B cell (primary cell): ENCODE measurements around the gene TUBA4A. TPM values are rescaled to one million over a fixed set of nuclear protein-coding genes. Genes with fewer than 3 reads are reported as not detected.

Source experiments
- ATAC-seq: fragments of 200-7000 bp; cut with Tn5 transposase; one replicate; pipeline ENCODE4 v1.10.0; 2021; ENCODE audit warnings: low read depth, mild to moderate bottlenecking, moderate number of reproducible peaks, moderate library complexity
- CTCF ChIA-PET: fragments of 350-600 bp; sonication (Branson Sonifier 250); formaldehyde crosslinking; loops from one replicate; lab custom pipeline; 2021; ENCODE audit warnings: antibody characterized with exemption, inconsistent platforms; lab: Charles Lee
- POLR2A ChIA-PET: fragments of 350-600 bp; sonication (Branson Sonifier 250); formaldehyde crosslinking; loops from one replicate; lab custom pipeline; 2021; ENCODE audit warnings: antibody characterized with exemption; lab: Charles Lee
- DNase-seq: peaks from one replicate; pipeline ENCODE4 v3.0.0; 2013
- H2AFZ ChIP-seq: 2 replicates; pipeline ENCODE4 v1.6.1; 2012; ENCODE audit warnings: mild to moderate bottlenecking, low read depth, low read length; ENCODE audit not compliant: insufficient read depth, poor library complexity, severe bottlenecking
- H3K27ac ChIP-seq, 2 donors: 1 replicate in 1 of 2; 2 replicates in 1 of 2; pipeline ENCODE4 v1.5.1; 2012 to 2013; ENCODE audit warnings: low read length in 2 of 2, mild to moderate bottlenecking in 2 of 2, moderate library complexity in 1 of 2
- H3K27me3 ChIP-seq, 4 experiments: fragments of 200-600 bp in 1 of 4; sonication (generic) in 1 of 4; replicated peaks in 1 of 4; 1 replicate in 2 of 4; 2 replicates in 2 of 4; pipeline versions ENCODE4 v1.6.1 to v1.7.0; 2013 to 2016; ENCODE audit warnings: low read length in 3 of 4, mild to moderate bottlenecking in 2 of 4, mixed read lengths in 1 of 4, moderate library complexity in 1 of 4; ENCODE audit not compliant: insufficient read depth in 4 of 4, control insufficient read depth in 3 of 4; ENCODE audit errors: control extremely low read depth in 1 of 4
- H3K36me3 ChIP-seq, 2 experiments: replicated peaks in 1 of 2; 1 replicate in 1 of 2; 2 replicates in 1 of 2; pipeline versions ENCODE4 v1.6.1 to v1.7.1; 2013; ENCODE audit warnings: low read length in 1 of 2; ENCODE audit not compliant: insufficient read depth in 2 of 2, control insufficient read depth in 1 of 2; ENCODE audit errors: control extremely low read depth in 1 of 2, extremely low read depth in 1 of 2
- H3K4me1 ChIP-seq, 2 donors: fragments of 200-600 bp in 1 of 2; sonication (generic) in 1 of 2; 1 replicate in 1 of 2; 2 replicates in 1 of 2; pipeline versions ENCODE4 v1.5.1 to v1.6.1; 2013 to 2017; ENCODE audit warnings: low read length in 2 of 2; ENCODE audit not compliant: control insufficient read depth in 2 of 2, insufficient read depth in 2 of 2
- H3K4me2 ChIP-seq: replicated peaks from 2 replicates; pipeline ENCODE3; 2012; ENCODE audit warnings: mild to moderate bottlenecking, low read depth, low read length; ENCODE audit not compliant: poor library complexity, severe bottlenecking
- H3K4me3 ChIP-seq, 5 experiments: fragments of 200-600 bp in 1 of 5; sonication (generic) in 1 of 5; 1 replicate in 3 of 5; 2 replicates in 2 of 5; pipeline versions ENCODE4 v1.5.1 to v1.7.0; 2011 to 2016; ENCODE audit warnings: low read length in 4 of 5, mild to moderate bottlenecking in 4 of 5, low read depth in 2 of 5, control low read depth in 1 of 5, moderate library complexity in 1 of 5; ENCODE audit not compliant: insufficient read depth in 1 of 5; ENCODE audit errors: control extremely low read depth in 1 of 5, extremely low read depth in 1 of 5
- H3K79me2 ChIP-seq: fragments of 200-600 bp; sonication (generic); one replicate; pipeline ENCODE4 v1.6.0; 2016; ENCODE audit warnings: low read length; ENCODE audit not compliant: control insufficient read depth, insufficient read depth
- H3K9ac ChIP-seq: fragments of 200-600 bp; sonication (generic); 2 replicates; pipeline ENCODE4 v1.6.1; 2017; ENCODE audit warnings: mild to moderate bottlenecking, low read length, moderate library complexity
- H3K9me3 ChIP-seq, 3 donors: one replicate each; pipeline versions ENCODE4 v1.6.1 to v1.7.1; 2013; ENCODE audit warnings: low read length in 2 of 3; ENCODE audit not compliant: control insufficient read depth in 2 of 3, insufficient read depth in 1 of 3; ENCODE audit errors: control extremely low read depth in 1 of 3
- H4K20me1 ChIP-seq: 2 replicates; pipeline ENCODE4 v1.6.0; 2012; ENCODE audit warnings: mild to moderate bottlenecking, low read length; ENCODE audit not compliant: insufficient read depth, control insufficient read depth, poor library complexity, severe bottlenecking
- H3K27ac Mint-ChIP-seq: one replicate; pipeline ENCODE4 v1.8.0; 2021; ENCODE audit warnings: mixed read lengths
- H3K27me3 Mint-ChIP-seq: one replicate; pipeline ENCODE4 v1.8.0; 2021; ENCODE audit warnings: mixed read lengths
- H3K4me1 Mint-ChIP-seq: one replicate; pipeline ENCODE4 v1.8.0; 2021; ENCODE audit warnings: mixed read lengths
- H3K4me3 Mint-ChIP-seq: one replicate; pipeline ENCODE4 v1.8.0; 2021; ENCODE audit warnings: mixed read lengths
- H3K9me3 Mint-ChIP-seq: one replicate; pipeline ENCODE4 v1.8.0; 2022; ENCODE audit warnings: mixed read lengths; ENCODE audit not compliant: insufficient read depth
- EZH2 ChIP-seq: IDR thresholded peaks from 2 replicates; pipeline ENCODE4 v1.6.1; 2012; ENCODE audit warnings: borderline replicate concordance, low read depth, mild to moderate bottlenecking, moderate library complexity, low read length; ENCODE audit not compliant: insufficient read depth, poor library complexity, severe bottlenecking
- WGBS: methylation state at CpG from one replicate; pipeline ENCODE4 v1.1.5; 2013; ENCODE audit warnings: missing lambda C conversion rate; ENCODE audit not compliant: insufficient coverage; 5-methylcytosine and 5-hydroxymethylcytosine counted together
- intact Hi-C: fragments of 100-400 bp; cut with micrococcal nuclease; formaldehyde crosslinking; loops from one replicate; pipeline ENCODE4 v1.10.0; 2022
- polyA plus RNA-seq: library from polyadenylated mRNA; depleted of rRNA; stranded (reverse); fragments of >200 nt; gene quantifications from 2 replicates; pipeline ENCODE4 v1.2.3, GENCODE V29; 2012
- total RNA-seq, 2 donors: library from RNA; stranded (reverse); fragments of 120-200 nt in 1 of 2; gene quantifications; 1 replicate in 1 of 2; 2 replicates in 1 of 2; pipeline versions ENCODE4 v1.2.3 to v1.2.4, GENCODE V29; 2013 to 2022
- TF ChIP-seq, protein P1 (sequence below): fragments of 200-600 bp; IDR thresholded peaks from one replicate; pipeline ENCODE4 v1.8.0; 2022; ENCODE audit warnings: antibody characterized with exemption, mild to moderate bottlenecking

TUBA4A gene
- total and polyA plus RNA-seq, 2 donors (not counting 1 experiment from before 2014, with no cell fraction given) = 196 to 338 TPM

- Histone ChIP-seq H3K9me3 (no peaks in the 10 kb centered on the region), H3K36me3 (peaks cover 2 to 66% of the 10 kb centered on the region in 2 experiments), H3K4me1 (peaks cover 6 to 8% of the 10 kb centered on the region in 2 donors), H3K9ac (no peak overlapping the region), H2AFZ (no peak overlapping the region), H3K27ac (no peak overlapping the region), H3K4me3 (no peak overlapping the region), H3K79me2 (peaks cover 42% of the 10 kb centered on the region), H3K4me2 (no peak overlapping the region), H3K27me3 (no peaks in the 10 kb centered on the region), H4K20me1 (peaks cover 36% of the 10 kb centered on the region)
- CTCF ChIA-PET = no interaction called here
- TF ChIP-seq, protein P1, sequence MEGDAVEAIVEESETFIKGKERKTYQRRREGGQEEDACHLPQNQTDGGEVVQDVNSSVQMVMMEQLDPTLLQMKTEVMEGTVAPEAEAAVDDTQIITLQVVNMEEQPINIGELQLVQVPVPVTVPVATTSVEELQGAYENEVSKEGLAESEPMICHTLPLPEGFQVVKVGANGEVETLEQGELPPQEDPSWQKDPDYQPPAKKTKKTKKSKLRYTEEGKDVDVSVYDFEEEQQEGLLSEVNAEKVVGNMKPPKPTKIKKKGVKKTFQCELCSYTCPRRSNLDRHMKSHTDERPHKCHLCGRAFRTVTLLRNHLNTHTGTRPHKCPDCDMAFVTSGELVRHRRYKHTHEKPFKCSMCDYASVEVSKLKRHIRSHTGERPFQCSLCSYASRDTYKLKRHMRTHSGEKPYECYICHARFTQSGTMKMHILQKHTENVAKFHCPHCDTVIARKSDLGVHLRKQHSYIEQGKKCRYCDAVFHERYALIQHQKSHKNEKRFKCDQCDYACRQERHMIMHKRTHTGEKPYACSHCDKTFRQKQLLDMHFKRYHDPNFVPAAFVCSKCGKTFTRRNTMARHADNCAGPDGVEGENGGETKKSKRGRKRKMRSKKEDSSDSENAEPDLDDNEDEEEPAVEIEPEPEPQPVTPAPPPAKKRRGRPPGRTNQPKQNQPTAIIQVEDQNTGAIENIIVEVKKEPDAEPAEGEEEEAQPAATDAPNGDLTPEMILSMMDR = no peak
- no peak for TF ChIP-seq EZH2
- Mint-ChIP-seq H3K9me3 (no peaks in the 10 kb centered on the region), H3K27me3 (no peaks in the 10 kb centered on the region), H3K4me3 (no peak overlapping the region), H3K27ac (no peak overlapping the region), H3K4me1 (peaks cover 18% of the 10 kb centered on the region)
- DNase-seq = no peak
- no peak for ATAC-seq
- intact Hi-C loops = no loop called here
- POLR2A ChIA-PET = interaction anchor here (0.9 kb wide), 1 partner anchor 20 kb away, joined by 5 read pairs; no protein-coding TSS in a partner anchor
- 100% methylated on average over 2 of the region's 3 CpGs for WGBS
These were observed 19.4 kb downstream of the TUBA4A start for GRCh38 chr2:219234331-219234730.

GRCh38 chr2:219230059-219230540, 23.6 kb downstream of the TUBA4A start:
- POLR2A ChIA-PET = interaction anchor here (0.8 to 3.2 kb wide), 14 partner anchors 9 to 65 kb away, joined by 3 to 56 read pairs (median 10); partner anchors contain the start of genes ABCB6, CNPPD1, DNAJB2 and GLB1L
- Histone ChIP-seq H3K79me2 (peaks cover 71% of the 10 kb centered on the region), H3K4me1 (peaks cover 17 to 23% of the 10 kb centered on the region in 2 donors), H3K27ac (peak overlapping the region; percentile 74 to 87), H3K4me2 (peak overlapping the region; percentile 93), H3K4me3 (peak overlapping the region; percentile 86 to 98 (median 92)), H3K9ac (peak overlapping the region; percentile 82), H3K27me3 (no peaks in the 10 kb centered on the region), H4K20me1 (peaks cover 63% of the 10 kb centered on the region), H3K9me3 (no peaks in the 10 kb centered on the region), H3K36me3 (peaks cover 5 to 45% of the 10 kb centered on the region in 2 experiments), H2AFZ (peak overlapping the region; percentile 78)
- peak overlapping the region; percentile 99 for H3K4me3 Mint-ChIP-seq
- H3K27ac Mint-ChIP-seq = peak overlapping the region; percentile 98
- CTCF ChIA-PET = interaction anchor here (0.8 to 4.9 kb wide), 14 partner anchors 12 to 158 kb away, joined by 3 to 30 read pairs (median 5); partner anchors contain the start of genes CNPPD1, DNAJB2, GLB1L and STK16
- intact Hi-C loops = no loop called here
- TF ChIP-seq, protein P1 = no peak
- no peak for TF ChIP-seq EZH2
- no peaks in the 10 kb centered on the region for H3K27me3 Mint-ChIP-seq
- H3K9me3 Mint-ChIP-seq = no peaks in the 10 kb centered on the region
- no peak for ATAC-seq
- 1% methylated on average over 24 of the region's 24 CpGs for WGBS
- DNase-seq = peak; percentile 57
- peaks cover 38% of the 10 kb centered on the region for H3K4me1 Mint-ChIP-seq
